DOHH2 (cell line): Measurements from ENCODE around the gene USH2A.

Source experiments
- EZH2phosphoT487 ChIP-seq: fragments of 200-600 bp; sonication (generic); IDR thresholded peaks from 2 replicates; pipeline ENCODE4 v1.6.1; 2017; ENCODE audit warnings: borderline replicate concordance, mild to moderate bottlenecking, antibody characterized with exemption, low read length, moderate library complexity, mixed read lengths
- TF ChIP-seq, protein P1 (sequence below): fragments of 200-600 bp; sonication (generic); IDR thresholded peaks from one replicate; pipeline ENCODE4 v1.5.1; 2014; ENCODE audit warnings: antibody characterized with exemption, mild to moderate bottlenecking, low read depth, low read length; ENCODE audit not compliant: poor library complexity, severe bottlenecking

DNA sequence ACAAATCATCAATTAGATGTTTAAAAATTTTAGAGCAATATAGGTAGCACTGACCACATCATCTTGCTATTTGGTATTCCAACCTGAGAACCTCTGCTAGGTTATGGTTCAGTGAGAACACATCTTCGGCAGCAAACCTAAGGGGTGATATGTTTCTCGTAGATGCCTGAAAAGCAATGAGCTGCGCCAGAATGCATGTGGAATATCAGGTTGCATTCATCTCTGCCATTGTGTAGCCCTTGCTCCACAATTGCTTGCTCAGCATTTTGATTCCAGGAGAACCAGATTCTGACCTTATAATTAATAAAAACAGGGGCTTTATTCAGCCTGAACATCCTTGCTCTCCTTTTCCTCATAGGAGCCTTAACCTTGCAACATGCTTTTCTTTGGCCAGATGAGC is 408.1 kb downstream of the USH2A start:
- TF ChIP-seq, protein P1, sequence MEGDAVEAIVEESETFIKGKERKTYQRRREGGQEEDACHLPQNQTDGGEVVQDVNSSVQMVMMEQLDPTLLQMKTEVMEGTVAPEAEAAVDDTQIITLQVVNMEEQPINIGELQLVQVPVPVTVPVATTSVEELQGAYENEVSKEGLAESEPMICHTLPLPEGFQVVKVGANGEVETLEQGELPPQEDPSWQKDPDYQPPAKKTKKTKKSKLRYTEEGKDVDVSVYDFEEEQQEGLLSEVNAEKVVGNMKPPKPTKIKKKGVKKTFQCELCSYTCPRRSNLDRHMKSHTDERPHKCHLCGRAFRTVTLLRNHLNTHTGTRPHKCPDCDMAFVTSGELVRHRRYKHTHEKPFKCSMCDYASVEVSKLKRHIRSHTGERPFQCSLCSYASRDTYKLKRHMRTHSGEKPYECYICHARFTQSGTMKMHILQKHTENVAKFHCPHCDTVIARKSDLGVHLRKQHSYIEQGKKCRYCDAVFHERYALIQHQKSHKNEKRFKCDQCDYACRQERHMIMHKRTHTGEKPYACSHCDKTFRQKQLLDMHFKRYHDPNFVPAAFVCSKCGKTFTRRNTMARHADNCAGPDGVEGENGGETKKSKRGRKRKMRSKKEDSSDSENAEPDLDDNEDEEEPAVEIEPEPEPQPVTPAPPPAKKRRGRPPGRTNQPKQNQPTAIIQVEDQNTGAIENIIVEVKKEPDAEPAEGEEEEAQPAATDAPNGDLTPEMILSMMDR: no peak
- TF ChIP-seq EZH2phosphoT487: no peak
